GM21360 (cell line): ENCODE measurements around the gene TMEM176B.
"Not testable (repeated sequence)": the region's sequence is repeated elsewhere in the genome, so short reads cannot be mapped to it uniquely, and the experiment has no call there.

Experiments used
- ATAC-seq: cut with Tn5 transposase; IDR thresholded peaks from one replicate; pipeline ENCODE4 v1.9.1; 2021; ENCODE audit warnings: mild to moderate bottlenecking, moderate library complexity; ENCODE audit not compliant: unreplicated experiment

TMEM176B gene

GRCh38 chr7:150823484-150824126, 23.4 kb upstream of the TMEM176B start:
- no peak for ATAC-seq

GRCh38 chr7:150823043-150823442, 22.9 kb upstream of the TMEM176B start:
- ATAC-seq = no peak

- ATAC-seq = no peak
Measured at GRCh38 chr7:150820578-150821198, 20.5 kb upstream of the TMEM176B start.

GRCh38 chr7:150820148-150820547, 20.0 kb upstream of the TMEM176B start:
- no peak for ATAC-seq

- no peak for ATAC-seq
Measured at GRCh38 chr7:150818971-150819370, 18.8 kb upstream of the TMEM176B start.

GRCh38 chr7:150814328-150815001, 14.3 kb upstream of the TMEM176B start:
- ATAC-seq = no peak

- ATAC-seq = not testable (repeated sequence)
Measured at GRCh38 chr7:150807616-150808438, 7.7 kb upstream of the TMEM176B start.

GRCh38 chr7:150806863-150807262, 6.7 kb upstream of the TMEM176B start:
- ATAC-seq = no peak

- ATAC-seq = no peak
Measured at GRCh38 chr7:150806454-150806853, 6.3 kb upstream of the TMEM176B start.

GRCh38 chr7:150805864-150806263, 5.7 kb upstream of the TMEM176B start:
- no peak for ATAC-seq

- no peak for ATAC-seq
Measured at GRCh38 chr7:150804802-150805201, 4.6 kb upstream of the TMEM176B start.

GRCh38 chr7:150803161-150803860, 3.1 kb upstream of the TMEM176B start:
- no peak for ATAC-seq

- no peak for ATAC-seq
Measured at GRCh38 chr7:150801946-150802771, 2.0 kb upstream of the TMEM176B start.

GRCh38 chr7:150801242-150801945, 1.2 kb upstream of the TMEM176B start:
- ATAC-seq = no peak

- no peak for ATAC-seq
Measured at GRCh38 chr7:150800581-150801241, 547 bp upstream of the TMEM176B start, which contains the start of gene TMEM176A. Gene TMEM176A (plus strand): TSS chr7:150800769. CDS start chr7:150801551, 782 bp downstream.

GRCh38 chr7:150799156-150799555, 1.0 kb downstream of the TMEM176B start:
- no peak for ATAC-seq

GRCh38 chr7:150797661-150798060, 2.5 kb downstream of the TMEM176B start:
- ATAC-seq = no peak

GRCh38 chr7:150793569-150794238, 6.5 kb downstream of the TMEM176B start:
- ATAC-seq = no peak
